DMS153 treated with DMSO at 0.1 percent for 48 hours (cell line): Measurements from ENCODE around the gene CKB.
"Not testable (repeated sequence)": the region's sequence is repeated elsewhere in the genome, so short reads cannot be mapped to it uniquely, and the experiment has no call there.

Source experiments
- DNase-seq: peaks from one replicate; lab custom pipeline; 2025; ENCODE audit not compliant: unreplicated experiment; lab: John Stamatoyannopoulos, UW

The CKB gene

GRCh38 chr14:103528146-103528586 is 5.5 kb upstream of the CKB start:
- DNase-seq: no peak

- DNase-seq: no peak
Observed at GRCh38 chr14:103527408-103528145, 4.9 kb upstream of the CKB start.

- DNase-seq: no peak
Observed at GRCh38 chr14:103526914-103527248, 4.3 kb upstream of the CKB start.

GRCh38 chr14:103526247-103526913 is 3.8 kb upstream of the CKB start:
- no peak for DNase-seq

DNA sequence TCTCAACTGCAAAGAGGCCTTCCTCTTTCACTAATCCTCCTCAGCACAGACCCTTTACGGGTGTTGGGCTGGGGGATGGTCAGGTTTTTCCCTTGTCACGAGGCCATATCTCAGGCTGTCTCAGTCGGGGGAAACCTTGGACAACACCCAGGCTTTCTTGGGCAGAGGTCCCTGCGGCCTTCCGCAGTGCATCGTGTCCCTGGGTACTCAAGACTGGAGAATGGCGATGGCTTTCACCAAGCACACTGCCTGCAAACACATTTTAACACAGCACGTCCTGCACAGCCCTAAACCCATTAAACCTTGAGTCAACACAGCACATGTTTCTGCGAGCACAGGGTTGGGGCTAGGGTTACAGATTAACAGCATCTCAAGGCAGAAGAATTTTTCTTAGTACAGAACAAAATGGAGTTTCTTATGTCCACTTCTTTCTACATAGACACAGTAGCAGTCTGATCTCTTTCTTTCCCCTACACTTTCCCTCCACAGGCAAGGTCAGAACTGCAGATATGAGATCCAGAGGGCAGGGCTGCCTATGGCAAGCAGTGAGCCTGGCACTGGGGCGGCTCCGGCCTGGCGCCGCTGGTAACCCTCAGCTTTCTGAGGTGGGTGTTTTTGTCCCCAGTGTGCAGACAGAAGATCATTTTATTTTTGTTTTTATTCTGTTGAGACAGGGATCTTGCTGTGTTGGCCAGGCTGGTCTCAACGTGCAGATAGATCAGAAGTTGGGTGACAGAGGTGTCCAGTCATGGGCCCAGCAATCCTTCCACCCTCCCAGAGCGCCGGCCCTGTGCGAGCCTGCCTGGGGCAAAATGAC is 3.0 kb upstream of the CKB start:
- DNase-seq: not testable (repeated sequence)

DNA sequence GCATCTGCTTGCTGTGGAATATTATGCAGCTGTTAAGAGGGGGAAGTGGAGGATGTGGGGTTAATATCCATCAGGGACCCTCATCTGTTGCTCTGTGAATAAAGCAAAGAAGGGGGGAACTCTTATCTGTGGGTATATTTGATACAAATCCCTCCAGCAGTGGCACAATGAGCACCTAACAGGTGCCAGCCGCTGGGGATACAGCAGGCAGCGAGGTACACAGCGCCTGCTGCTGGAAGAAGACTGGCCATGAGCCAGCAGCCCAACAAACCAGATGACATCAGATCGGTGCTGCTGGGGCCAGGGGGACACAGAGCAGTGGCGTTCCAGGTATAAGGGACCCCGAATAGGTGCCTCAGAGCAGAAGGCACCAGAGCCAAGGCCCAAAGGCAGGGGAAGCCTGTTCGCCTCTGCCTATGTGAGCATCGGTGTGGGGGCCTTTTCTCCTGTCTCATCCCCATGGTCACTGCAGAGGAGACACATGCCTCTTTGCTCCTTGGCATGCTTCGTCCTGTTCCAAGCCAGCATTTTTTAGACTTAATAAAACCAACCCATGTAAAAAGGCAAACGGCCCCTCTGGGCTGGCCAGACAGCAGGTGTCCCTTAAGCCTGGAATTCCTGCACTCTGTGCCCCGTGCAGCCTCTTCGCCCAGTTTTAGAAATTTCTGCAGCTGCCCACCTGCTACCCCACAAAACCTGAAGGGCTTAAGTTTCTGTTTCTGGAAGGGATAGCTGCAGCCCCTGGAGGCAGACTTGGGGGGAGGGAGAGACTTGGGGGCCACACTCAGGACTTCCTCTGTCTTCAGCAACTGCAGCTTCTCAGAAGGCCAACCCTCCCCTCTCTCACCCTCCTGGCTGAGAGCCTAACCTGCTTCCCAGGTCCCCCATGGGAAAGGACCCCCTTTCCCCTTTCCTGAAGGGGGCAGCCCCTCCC is 1.6 kb upstream of the CKB start:
- no peak for DNase-seq

GRCh38 chr14:103523575-103523954 is 935 bp upstream of the CKB start:
- no peak for DNase-seq

- DNase-seq: no peak
Observed at GRCh38 chr14:103521951-103522563, 573 bp downstream of the CKB start.

DNA sequence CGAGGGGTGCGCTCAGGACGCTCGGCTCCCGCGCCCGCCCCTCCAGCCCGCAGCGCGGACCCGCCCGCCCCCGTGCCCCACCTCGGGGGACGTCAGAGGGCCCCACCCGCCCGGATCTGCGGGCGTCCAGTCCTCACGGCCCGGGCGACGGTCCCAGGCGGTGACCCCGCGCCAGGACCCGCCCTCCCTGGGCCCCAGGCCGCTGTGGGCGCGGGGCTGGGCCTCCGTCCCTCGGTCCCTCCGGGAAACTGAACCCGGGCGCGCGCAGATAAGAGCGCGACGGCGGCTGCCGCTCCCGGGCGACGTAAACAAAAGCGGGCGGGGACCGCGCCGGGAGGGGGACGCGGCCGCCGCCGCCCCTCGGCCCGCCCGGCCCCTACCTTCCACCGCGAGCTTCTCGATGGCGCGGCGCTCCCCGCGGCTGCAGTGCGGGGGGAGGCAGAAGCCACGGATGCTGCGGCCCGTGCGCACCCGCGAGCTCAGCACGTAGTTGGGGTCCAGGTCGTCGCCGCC is 1.1 kb downstream of the CKB start:
- DNase-seq: no peak

- peak; percentile 52 for DNase-seq
Observed at GRCh38 chr14:103520657-103521437, 1.8 kb downstream of the CKB start.

DNA sequence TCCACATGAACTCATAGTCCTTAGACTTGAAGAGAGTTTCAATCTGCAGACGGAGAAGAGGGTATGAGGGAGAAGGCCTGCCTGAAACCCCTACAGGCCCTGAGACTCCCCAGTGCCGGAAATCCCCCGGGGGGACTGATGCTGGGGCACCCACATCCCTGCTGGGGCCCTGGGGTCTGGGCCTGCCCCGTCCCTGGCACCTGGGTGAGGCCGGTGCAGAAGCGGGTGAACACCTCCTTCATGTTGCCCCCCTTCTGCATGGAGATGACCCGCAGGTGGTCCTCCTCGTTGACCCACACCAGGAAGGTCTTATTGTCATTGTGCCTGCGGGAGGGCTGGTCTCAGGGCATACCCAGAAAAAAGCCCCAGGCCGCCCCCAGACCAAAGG is 2.4 kb downstream of the CKB start:
- no peak for DNase-seq

DNA sequence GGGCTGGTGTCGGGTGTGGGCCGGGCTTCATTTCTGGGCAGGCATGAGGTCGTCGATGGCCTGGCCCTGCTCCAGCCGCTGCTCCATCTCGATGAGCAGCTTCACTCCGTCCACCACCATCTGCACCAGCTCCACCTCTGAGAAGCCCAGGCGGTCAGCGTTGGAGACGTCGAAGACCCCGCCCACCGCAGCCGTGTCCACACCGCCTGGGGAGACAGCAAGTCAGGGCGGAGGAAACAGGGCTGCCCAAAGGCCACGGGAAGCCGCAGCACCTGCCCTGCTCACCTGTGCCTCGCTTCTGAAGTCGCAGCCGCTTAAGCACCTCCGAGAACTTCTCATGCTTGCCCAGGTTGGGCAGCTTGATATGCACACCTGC is 2.8 kb downstream of the CKB start:
- DNase-seq: no peak

- DNase-seq: no peak
Observed at GRCh38 chr14:103519043-103519836, 3.4 kb downstream of the CKB start.

DNA sequence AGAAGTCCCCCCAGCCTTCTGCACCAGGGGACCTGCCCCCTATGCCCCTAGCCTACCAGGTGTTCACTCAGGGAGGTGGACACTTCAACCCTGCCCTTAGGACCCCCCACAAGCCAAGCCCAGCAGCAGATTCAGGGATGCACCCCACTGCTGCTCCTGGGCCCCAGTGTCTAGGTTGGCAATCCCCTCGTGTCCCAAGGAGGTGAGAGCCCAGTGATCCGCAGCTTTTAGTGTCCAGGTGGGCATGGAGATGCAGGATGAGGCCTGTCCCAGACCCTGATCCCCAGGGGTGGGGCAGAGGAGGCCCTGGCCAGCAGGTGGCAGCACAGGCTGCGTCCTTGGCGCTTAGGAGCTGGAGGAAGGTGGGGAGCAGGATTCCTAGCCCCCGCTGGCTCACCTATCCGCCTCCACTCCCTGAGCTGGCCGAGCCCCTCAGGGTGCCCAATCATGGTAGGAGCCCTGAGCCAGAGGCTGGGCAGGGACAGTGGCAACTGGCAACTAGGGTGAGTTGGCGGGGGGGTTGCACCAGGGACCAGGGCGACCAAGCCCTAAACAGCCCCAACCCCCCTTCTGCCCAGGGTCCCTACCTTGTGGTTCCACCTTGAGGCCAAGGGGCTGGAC is 4.1 kb downstream of the CKB start:
- no peak for DNase-seq

DNA sequence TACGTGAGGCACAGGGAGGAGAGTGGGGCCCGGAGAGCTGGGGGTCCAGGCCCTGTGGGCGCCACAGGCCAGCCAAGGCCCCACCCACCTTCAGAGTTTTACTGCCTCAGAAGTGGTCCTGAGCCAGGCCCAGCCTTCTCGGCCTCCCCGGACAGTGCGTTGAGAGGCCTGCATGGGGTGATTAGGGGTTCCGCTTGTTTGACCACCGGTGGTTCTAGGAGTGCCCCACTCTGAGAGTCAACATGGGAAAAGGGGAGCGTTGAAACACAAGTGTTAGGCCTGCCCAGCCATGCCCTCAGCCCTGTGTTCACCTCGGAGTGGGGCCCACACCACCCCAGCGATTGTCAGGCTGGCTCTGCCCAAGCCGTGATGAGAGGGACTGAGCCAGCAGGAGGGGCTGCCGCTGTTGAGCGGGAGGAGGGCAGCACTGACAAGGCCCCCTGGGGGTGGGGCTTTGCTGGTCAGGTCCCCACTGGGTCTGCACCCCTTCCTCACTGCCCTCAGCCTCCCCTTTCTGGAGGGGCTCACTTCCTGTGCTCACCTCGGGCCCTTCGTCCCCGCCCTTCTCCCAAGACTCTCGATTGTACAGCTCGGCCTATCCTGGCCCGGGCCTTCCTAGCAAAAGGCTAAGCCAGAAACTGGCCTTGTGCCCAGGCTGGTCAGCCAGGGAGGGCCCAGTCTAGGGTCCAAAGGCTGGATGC is 4.8 kb downstream of the CKB start:
- no peak for DNase-seq

DNA sequence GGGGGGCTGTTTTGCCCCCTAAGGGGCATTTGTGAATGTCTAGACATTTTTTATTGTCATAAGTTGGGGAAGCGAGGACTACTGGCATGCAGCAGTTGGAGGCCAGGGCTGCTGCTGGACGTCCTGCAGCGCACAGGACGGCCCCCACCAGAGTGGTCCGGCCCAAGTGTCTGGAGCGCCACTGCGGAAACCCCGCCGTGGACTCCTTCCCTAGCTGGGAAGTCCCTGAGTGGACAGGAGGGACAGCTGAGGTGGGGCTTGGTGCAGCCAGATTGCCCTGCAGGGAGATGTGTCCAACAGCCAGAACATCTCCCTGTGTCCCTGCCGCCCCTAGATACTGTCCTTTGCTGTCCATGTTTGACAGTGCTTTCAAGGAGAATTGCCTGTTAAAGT is 5.5 kb downstream of the CKB start:
- no peak for DNase-seq

GRCh38 chr14:103516426-103517173 is 6.0 kb downstream of the CKB start:
- DNase-seq: no peak
